ENCODE data around the gene MT3.
"Not testable (repeated sequence)": the region's sequence is repeated elsewhere in the genome, so short reads cannot be mapped to it uniquely, and the experiment has no call there.

MT3 gene

DNA sequence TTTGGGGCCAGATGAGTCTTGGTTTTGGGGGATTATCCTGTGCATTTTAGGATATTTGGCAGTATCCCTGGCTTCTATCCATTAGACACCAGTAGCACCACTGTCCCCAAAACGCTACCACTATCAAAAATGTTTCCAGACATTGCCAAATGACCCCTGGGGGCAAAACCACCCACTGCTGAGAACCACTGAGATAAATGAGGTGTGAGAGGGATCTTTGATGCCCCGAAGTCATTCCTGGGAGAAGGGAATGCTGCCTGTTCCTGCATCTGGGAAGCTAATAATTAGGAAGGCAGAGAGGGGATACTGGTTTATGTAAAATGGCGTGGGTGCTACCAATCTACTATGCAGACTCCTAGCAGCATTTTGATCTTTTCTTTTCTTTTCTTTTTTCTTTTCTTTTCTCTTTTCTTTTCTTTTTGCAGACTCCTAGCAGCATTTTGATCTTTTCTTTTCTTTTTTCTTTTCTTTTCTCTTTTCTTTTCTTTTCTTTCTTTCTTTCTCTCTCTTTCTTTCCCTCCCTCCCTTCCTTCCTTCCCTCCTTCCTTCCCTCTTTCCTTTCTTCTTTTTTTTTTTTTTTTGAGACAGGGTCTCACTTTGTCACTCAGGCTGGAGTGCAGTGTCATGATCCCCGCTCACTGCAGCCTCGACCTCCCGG lies 8.8 kb upstream of the MT3 start:
- no peak for DNase-seq

DNA sequence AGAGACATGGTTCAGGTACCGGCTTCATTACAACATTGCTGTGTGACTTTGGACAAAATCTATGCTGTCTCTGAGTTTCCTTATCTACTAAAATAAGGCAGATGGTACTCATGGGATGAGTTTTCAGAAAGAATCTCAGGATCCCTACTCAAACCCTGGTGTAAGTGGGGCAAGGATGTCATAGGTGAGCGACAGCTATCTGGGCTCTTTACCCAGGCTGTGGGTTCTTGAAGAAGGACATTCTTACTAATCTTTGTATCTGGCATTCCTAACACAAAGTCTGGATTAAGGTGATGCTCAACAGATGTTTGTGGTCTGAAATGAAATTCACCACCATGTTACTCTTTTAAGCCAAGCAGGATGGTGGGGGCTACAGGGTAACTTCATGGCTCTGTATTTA lies 6.4 kb upstream of the MT3 start:
- DNase-seq: not testable (repeated sequence)

- no peak for DNase-seq
Measured at GRCh38 chr16:56583351-56584168, 5.8 kb upstream of the MT3 start.

GRCh38 chr16:56584276-56584675 lies 5.1 kb upstream of the MT3 start:
- DNase-seq: no peak

DNA sequence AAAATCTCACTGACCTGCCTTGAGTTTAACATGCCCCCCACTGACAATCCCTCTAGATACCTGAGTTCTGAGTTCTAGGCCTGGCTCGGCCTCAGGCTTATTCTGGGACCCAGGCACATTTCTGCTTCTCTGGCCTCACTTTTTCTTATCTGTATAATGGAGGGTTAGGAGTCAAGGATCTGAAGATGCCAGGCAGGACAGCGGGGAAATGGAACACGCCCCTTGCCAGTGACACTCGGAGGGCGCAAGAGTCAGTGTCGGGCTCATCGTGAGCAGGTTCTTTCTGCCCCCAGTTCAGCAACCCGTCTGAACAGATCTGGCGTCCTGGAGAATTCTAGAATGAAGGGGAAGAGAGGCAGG lies 567 bp upstream of the MT3 start:
- DNase-seq: no peak

DNA sequence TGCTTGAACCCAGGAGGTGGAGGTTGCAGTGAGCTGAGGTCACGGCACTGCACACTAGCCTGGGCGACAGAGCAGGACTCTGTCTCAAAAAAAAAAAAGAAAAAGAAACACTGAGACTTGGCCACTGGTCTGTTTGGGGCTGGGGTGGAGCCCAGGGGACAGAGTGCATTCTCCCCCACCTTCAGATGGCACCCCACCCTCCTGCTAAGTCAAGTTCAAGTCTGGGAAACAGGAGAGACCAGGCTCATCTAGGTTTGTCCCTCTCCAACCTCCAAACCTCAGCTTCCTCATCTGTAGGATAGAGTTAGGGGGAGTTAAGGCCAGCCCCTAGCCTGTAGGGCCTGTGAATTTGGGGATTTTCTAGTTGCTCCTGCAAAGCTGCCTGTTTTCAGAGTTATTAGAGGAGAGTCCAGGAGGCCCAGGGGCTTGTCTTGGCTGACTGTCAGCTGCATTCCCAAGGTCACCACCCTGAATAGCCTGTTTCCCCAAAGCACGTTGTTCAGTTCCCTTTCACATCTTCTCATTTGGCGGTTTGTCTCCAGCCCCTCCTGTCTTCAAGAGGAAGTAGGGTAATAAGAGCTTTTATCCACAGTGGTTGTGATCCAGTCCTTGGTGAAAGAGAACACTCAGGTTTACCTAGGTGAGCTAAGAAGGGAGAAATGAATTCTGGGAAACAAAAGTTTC lies 2.2 kb downstream of the MT3 start:
- DNase-seq: no peak

DNA sequence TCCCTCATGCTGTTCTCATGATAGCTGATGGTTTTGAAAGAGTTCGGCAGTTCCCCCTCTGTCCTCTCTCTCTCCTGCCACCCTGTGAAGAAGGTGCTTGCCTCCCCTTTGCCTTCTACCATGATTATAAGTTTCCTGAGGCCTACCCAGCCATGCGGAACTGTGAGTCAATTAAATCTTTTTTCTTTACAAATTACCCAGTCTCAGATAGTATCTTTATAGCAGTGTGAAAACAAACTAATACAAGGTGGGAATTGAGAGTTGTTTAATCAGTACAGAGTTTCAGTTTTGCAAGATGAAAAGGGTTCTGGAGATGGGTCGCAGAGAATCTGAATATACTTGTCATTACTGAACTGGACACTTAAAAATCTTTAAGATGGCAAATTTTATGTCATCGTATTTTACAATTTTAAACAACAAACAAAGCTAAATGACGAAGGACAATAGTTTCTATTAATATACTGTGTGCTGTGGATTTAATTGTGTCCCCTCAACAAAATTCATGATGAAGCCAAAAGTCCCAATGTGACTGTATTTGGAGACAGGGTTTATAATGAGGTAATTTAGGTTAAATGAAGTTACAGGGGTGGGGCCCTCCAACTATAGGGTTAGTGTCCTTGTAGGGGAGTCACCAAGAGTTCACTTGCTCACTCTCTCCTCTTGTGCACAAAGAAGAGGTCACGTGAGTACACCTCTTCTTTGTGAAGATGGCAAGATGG lies 4.4 kb downstream of the MT3 start:
- DNase-seq: no peak

GRCh38 chr16:56594292-56594619 lies 4.9 kb downstream of the MT3 start:
- no peak for DNase-seq

- peak; percentile 72 for DNase-seq
Measured at GRCh38 chr16:56600398-56600999, 11.2 kb downstream of the MT3 start.

GRCh38 chr16:56601325-56601724 lies 12.0 kb downstream of the MT3 start:
- DNase-seq: no peak

DNA sequence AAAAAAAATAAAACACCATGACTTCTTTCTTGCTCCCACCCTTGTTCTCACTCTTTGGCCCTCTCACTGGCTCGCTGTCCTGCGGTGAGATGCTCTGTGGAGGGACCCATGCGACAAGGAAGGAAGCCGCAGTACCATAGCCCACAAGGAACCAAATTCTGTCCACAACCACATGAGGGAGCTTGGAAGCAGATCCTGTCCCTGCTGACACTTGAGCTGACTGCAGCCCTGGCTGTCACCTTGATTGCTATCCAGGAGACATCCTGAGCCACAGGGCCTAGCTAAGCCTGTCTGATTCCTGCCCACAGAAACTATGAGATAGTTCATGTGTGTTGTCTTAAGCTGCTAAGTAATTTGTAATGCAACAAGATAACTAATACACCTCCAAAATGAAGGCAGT lies 14.3 kb downstream of the MT3 start:
- DNase-seq: peak; percentile 79

DNA sequence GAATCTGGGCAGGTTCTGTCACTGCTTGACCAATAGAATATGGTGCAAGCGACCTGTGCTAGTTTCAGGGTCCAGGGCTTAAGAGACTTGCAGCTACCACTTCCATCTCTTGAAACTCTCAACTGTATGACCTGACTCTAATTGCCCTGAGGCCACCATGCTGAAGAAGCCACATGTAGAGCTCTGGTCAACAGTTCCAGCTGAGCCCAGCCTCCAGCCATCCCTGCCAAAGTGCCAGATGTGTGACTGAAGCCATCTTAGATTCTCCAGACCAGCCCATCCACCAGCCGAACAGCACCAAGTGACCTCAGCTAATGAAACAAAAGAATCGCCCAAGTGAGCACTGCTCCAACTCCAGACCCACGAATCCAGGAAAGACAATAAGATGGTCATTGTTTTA lies 15.6 kb downstream of the MT3 start:
- DNase-seq: no peak

DNA sequence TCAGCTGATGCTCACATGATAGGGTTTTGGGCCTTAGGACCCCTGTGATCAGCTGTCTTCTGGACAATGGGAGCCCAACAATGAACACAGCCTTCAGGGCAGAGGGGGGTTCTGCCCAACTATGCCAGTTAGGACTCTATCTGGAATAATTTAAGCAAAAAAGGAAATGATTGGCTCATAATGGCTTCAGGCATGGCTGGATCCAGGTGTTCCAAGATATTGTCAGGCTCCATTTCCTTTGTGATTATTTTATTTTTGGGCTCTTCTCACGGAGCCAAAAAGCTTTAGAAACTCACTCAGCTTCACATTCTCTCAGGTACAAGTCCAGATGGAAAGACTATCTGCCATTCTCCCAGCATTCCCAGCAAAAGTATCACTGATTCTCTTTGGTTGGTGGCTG lies 16.1 kb downstream of the MT3 start:
- DNase-seq: no peak

- no peak for DNase-seq
Measured at GRCh38 chr16:56606071-56606475, 16.7 kb downstream of the MT3 start.

DNA sequence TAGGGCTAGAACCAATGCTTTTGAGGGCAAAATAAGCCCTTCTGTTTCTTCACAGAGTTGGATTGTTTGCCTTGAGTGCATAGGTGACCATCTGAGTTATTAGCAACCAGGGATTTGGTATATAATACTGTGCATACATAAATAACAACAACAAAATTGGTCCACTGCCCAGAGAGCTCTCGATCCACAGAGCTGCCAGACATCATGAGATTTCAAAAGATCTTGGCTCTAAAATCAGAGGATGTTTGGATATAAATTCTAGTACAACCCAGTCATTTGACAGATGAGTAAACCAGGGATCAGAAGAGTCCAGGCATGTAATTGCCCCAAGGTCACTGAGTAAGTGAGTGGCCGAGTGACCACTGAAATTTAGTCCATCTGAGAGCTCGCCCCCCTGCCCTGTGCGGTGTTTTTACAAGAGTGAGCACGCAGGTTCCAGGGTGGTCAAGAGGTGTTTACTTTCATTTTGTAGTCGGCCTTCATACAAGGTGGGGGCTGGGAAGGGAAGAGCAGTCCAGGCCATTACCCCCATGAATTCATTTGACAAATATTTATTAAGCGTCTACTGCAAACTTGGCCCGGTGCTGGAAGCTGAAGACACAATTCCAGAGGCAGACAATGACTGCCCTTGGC lies 17.3 kb downstream of the MT3 start:
- no peak for DNase-seq

DNA sequence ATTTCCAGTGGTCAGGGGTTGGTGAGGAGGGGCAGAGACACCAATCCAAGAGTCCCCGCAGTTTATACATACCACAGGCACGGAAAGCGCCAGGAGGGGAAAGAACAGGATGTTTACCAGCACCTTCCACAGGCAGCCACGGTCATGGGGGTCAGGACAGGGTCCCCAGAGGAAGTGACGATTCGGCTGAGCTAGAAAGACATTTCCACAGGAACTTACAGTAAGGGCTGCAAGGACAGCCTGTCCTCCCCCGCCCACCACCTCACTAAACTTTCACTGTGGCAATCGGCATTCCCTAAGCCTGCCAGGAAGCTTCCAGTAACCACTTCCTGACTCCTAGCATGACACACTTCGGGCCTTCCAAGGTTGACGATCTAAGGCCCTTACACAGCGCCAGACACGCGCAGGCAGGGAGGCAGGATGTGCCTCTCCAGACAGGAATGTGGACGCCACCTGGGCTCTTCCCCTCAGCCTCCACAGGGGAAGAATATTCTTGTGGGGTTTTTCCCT lies 17.8 kb downstream of the MT3 start:
- DNase-seq: peak; percentile 59

GRCh38 chr16:56607675-56608042 lies 18.3 kb downstream of the MT3 start:
- no peak for DNase-seq

GRCh38 chr16:56608043-56608875 lies 18.9 kb downstream of the MT3 start, which contains the start of gene MT2A:
TSS of gene MT2A (plus strand) at chr16:56608584. CDS start at chr16:56608656, 72 bp downstream.
- peak; percentile 99 for DNase-seq

DNA sequence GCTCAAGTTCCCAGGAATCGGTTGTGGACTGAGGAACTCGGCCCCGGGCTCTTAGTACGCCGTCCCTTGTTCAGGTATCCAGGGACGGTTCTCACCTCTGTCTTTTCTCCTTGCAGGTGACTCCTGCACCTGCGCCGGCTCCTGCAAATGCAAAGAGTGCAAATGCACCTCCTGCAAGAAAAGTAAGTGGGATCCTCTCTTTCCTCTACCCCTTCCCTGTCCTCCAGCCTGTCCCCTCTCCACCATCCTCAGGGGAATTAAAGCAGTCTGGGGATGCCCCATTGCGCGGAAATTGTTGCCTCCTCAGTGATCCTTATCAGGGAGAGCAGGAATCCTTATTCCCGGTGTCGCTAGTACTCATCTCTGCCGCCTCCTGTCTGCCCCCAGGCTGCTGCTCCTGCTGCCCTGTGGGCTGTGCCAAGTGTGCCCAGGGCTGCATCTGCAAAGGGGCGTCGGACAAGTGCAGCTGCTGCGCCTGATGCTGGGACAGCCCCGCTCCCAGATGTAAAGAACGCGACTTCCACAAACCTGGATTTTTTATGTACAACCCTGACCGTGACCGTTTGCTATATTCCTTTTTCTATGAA lies 19.6 kb downstream of the MT3 start:
- peak; percentile 71 for DNase-seq

DNA sequence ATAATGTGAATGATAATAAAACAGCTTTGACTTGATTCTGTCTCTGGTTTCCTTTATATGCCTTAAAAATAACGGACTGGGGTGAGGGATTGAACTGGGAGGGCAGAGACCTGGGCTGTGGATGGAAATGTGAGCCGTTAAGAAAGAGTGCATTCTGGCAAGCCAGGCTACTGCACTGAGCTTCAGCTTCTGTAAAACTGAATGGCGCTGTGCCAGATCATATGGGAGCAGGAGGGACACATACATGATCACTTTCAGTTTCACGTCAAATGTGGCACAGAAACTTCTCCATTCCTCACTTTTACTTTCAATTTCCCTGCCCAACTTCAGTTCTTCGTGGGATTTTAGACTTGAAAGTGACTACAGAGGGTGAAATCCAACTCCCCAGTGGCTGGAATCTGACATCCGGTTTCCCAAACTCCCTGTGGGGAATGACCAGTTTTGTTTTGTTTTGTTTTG lies 20.2 kb downstream of the MT3 start:
- DNase-seq: peak; percentile 76
